NCI-H1930 (cell line): Measurements from ENCODE around the gene INPP5F.
"Not testable (repeated sequence)": the region's sequence is repeated elsewhere in the genome, so short reads cannot be mapped to it uniquely, and the experiment has no call there.

ENCODE experiments used
- DNase-seq, 2 experiments: peaks; one replicate each; lab custom pipeline; 2025; lab: John Stamatoyannopoulos, UW

INPP5F gene

DNA sequence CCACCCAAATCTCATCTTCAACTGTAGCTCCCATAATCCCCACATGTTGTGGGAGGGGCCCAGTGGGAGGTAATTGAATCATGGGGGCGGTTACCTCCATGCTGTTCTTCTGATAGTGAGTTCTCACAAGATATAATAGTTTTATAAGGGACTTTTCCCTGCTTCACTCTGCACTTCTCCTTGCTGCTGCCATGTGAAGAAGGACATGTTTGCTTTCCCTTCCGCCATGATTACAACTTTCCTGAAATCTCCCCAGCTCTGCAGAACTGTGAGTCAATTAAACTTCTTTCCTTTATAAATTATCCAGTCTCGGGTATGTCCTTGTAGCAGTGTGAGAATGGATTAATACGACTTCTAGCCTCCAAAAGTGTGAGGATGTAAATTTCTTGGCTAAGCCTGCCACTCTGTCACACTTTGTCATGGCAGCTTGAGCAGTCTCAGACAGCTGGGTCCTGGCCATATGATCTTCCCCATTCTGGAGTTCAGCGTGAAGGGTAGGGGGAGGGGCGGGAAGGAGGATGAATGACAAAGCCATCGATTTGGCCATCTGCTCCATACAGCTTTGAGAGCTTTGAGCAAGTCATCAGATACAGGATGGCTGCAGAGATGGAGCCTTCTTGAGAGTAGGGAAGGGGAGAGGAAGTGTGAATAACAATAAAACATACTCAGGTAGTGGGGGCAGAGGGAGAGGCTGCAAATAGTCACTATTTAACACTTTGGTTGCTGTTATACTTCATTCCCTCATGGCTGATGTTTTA is 19.1 kb upstream of the INPP5F start:
- no peak for DNase-seq

DNA sequence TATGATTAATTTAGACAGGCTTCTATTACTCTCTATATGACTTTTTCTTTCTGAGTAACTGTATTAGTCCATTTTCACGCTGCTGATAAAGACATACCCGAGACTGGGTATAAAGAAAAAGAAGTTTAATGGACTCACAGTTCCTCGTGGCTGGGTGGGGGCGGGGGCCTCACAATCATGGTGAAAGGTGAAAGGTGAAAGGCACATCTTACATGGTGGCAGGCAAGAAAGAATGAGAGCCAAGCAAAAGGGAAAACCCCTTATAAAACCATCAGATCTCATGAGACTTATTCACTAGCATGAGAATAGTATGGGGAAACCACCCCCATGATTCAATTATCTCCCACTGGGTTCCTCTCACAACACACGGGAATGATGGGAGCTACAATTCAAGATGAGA is 18.5 kb upstream of the INPP5F start:
- not testable (repeated sequence) for DNase-seq

GRCh38 chr10:119710935-119711334 is 14.9 kb upstream of the INPP5F start:
- DNase-seq, result not testable (repeated sequence)

DNA sequence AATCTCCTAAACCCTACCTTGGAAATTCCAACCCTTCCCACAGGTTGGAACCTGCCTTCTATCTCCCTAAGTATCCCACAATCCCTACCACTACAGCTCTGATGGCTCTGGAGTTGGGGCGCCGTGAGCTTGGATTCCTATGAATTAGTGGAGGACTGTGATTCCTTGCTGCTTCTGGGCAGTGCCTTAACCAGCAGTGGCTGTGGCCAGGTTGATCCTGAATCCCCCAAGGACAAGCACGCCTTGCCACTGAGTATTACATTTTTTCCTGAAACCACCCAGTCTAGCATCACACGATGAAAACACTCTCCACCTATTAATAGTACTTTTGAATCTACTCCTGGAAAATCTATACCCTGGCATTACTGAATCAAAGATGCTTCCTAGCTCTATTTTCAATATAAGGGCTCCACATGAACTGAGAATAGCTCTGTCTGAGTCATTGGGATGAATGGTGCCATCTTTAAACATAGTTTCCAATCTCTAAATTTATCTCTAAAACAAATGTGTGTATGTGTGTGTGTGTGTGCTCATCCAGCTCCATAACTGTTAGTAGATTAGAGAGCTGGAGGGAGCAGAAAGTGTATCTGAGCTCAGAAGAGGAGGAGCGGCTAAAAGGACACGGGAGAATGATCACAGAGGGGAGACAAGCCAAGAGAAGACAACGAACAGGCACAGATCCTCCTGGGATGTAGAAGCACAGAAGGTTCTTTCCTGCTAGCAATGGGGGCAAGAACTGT is 11.9 kb upstream of the INPP5F start:
- DNase-seq, result no peak

DNA sequence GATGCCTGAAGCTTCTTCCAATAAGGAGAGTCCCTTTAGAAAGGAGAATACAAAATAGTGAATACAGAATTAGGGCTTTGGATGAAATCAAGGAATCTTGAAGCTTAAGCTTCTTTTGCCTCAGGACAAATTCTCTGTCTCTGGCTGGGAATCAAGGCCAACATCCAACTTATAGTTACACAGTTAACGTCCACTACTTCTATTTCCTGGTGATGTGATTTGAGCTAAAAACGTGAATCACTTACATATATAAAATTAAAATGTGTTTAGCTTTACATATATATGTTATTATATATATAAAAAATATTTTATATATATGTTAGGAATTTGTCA is 11.4 kb upstream of the INPP5F start:
- no peak for DNase-seq

GRCh38 chr10:119715628-119716505 is 10.0 kb upstream of the INPP5F start:
- DNase-seq, result no peak

GRCh38 chr10:119723161-119723560 is 2.7 kb upstream of the INPP5F start:
- no peak for DNase-seq

DNA sequence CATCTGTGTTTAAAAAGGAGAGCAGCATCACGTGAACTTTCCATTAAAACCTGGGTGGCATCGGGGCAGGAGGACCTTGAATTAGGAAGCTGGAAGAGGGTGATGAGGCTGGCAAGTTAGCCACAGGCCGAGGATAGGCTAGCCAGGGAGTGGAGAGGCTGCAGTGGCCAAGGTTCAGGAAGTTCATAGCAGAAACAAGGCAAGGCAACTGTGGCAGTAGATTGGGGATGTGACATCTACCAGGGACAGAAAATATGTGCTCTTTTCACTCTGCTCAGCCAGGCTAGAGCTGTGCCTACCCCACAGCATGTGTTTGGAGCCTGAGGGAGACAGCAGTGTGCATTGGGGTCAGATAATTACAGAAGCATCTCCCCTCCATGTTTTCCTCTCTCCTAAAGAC is 2.2 kb upstream of the INPP5F start:
- no peak for DNase-seq

DNA sequence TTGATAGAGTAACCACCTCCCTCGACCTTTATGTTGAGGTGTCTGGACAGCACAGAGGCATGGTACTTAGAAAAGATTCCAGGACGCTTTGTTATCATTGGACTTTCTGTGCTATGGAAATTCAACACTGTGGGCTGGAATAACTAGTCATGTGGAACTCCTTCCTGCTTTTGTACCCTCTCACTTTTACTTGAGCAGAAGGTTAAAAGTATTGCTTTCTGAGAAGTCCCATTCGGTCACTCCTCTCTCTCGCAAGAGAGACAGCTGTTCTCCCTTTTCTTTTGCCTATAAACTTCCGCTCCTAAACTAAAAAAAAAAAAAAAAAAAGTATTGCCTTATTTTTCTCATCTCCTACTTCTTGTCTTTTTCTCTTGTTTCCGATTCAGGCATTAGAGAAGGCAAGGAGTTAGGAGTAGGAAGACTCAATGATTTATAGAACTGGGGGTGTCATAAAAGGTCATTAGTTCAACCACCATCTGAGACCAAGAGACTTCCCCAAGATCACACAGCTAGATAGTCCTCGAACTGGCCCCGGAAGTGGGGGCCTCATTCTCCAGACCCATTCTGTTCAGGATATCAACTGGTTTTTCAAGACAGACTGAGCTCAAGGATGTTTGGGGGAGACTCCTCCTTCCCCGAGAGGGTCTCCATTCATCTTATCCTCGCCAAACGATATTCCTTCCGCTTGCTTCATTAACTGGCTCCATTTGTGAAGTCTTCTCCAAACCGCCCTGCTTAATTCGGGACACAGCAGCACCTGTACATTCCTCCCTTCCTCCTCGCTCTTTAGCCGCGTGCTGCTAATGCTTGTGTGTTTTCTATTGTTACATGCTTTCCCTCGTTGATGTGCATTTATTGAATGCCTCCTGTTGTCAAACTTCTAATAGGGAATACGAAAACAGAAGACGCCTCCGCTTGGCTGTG is 995 bp upstream of the INPP5F start:
- DNase-seq, result no peak

- DNase-seq, result no peak
Observed at GRCh38 chr10:119725517-119725827, 378 bp upstream of the INPP5F start.

DNA sequence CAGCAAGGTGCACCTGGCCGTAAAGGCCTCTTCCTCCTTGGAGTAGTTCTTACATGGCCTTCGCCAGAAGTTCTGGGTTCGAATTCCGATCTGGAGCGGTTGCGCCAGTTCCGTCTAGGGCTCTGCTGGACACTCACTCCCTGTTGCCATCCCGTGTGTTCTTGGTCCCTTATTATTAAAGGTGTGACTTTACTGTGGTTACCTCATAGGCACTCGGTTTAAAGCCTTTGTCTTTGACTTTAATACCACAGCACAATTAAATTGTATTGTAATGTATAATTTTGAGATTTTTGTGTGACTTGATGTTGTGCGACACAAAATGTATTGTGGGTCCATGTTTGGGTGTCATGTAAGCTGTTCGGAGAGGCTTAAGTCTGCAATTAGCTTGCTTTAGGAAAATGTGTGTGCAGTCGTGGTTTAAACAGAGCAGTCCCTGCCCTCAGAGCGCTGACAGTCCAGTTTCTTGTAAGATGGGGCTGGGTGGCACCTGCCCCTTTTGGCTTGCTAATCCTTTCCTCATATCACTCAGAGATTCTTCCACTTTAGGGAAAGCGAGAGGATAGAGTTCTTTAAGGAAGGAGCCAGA is 919 bp downstream of the INPP5F start:
- DNase-seq, result no peak

DNA sequence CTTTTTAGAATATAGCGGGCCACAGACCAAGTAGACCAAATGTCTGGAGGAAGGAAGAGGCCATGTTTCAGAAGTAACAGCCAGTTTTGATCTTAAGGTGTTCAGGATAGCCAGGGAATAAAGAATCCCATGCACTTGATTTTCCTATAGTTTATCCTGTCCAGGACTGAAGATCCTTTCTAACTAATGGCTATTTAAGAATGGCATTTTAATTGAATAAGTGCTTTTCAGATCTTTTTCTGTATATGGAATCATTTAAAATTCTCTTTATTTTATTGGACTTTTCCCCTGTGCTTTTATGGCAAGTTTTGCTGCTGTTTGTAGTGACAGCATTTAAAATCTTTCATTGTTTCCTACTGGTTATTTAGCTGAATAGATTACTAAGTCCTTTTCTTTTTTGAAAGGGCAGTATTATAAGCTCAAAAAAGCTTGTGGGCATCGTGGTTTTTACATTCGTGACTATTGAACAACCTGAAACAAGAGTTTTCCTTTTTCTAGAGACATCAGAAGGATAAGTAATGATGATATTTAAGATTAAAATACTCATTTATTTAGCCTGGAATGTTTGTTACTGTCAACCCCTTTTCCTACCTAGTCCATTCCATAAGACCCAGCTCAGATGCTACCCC is 2.4 kb downstream of the INPP5F start:
- DNase-seq, result no peak

- no peak for DNase-seq
Observed at GRCh38 chr10:119734396-119735332, 8.8 kb downstream of the INPP5F start.

GRCh38 chr10:119735451-119735850 is 9.6 kb downstream of the INPP5F start:
- no peak for DNase-seq

DNA sequence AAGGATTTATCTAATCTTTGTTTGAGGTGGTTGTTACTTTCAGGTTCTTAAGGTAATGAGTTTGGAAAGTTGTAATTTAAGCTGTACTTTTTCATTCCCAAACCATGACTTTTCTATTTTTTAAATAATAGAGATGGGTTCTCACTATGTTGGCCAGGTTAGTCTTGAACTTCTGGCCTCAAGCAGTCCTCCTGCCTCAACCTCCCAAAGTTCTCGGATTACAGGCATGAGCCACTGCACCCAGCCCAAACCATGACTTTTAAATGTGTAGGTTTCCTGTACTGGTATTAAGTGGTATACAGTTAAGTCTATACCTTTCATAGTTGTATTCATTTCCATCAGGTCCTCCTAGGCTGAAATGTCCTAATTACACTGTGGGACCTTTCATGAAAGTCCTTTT is 10.4 kb downstream of the INPP5F start:
- no peak for DNase-seq

DNA sequence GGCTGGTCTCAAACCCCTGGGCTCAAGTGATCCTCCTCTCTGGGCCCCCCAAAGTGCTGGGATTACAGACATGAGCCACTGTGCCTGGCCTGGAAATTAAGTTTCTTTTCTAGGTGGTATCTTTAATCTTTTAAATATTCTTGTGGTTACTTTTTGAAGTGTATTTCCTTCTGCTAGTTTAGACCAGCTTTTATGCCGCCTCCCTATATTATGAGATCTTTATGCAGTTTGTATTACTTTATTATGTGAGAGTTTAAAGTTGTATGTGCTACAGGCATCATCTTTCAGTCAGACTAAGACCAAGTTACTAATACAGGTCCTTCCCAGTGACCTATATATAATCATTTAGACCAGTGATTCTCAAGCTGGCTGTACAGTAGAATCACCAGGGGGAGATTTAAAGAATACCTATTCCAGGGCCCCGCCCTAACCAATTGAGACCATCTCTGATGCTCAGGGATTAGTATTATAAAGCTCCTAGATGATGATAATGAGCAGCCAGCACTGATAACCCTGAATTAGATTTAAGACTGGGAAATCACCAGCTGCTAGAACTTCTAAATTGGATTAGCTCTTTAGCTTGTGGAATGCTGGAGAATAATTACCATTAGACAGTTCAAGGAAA is 11.3 kb downstream of the INPP5F start:
- DNase-seq, result no peak

DNA sequence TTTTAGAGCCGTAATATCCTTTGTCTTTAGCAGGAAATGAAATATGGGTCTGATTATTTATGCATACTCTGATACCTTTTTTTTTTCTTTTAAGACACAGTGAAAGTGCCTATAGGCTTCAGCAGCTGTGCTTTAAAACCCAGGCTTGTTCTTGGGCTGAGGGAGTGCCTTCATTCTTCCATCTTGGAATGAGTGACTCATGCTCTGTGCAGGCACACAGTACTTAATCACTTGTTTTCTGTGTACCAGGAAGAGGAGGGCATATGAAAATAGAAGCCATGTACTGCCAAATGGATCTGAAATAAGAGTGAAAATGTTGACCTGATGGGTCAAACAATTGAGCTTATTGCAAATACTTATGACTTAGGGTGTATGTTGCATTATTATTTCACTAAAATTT is 12.0 kb downstream of the INPP5F start:
- DNase-seq, result no peak

DNA sequence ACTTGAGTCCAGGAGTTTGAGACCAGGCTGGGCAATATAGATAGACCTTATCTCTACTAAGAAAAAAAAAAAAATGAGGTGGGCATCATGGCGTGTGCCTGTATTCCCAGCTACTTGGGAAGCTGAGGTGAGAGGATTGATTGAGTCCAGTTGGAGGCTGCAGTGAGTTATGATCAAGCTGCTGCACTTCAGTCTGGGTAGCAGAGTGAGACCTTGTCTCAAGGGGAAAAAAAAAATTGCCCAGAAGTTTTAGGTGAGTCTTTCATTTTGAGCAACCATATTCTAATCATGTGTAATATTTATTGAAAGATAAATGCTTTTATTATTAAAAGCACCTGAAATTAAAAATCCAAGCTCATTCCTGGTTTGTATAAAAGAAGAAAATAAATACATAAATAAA is 13.1 kb downstream of the INPP5F start:
- DNase-seq, result no peak

- DNase-seq, result no peak
Observed at GRCh38 chr10:119740096-119740495, 14.2 kb downstream of the INPP5F start.
